Choroid plexus epithelial cell (primary cell): ENCODE results near the gene AARS1.

Experiments
- DNase-seq: peaks from one replicate; pipeline ENCODE4 v3.0.0-alpha.2; 2010; ENCODE audit warnings: low read depth
- H3K4me3 ChIP-seq: 2 replicates; pipeline ENCODE4 v1.5.1; 2011; ENCODE audit warnings: low read depth, mild to moderate bottlenecking, control low read depth, low read length, moderate library complexity
- CTCF ChIP-seq: conservative IDR thresholded peaks from 2 replicates; pipeline ENCODE4 v1.5.1; 2011; ENCODE audit warnings: low read depth, mild to moderate bottlenecking, control low read depth, inconsistent platforms, low read length, moderate library complexity

Gene AARS1

GRCh38 chr16:70306880-70307279, 17.6 kb upstream of the AARS1 start:
- no peak for TF ChIP-seq CTCF

GRCh38 chr16:70304892-70305448, 15.7 kb upstream of the AARS1 start:
- no peak overlapping the region for H3K4me3 ChIP-seq
- no peak for TF ChIP-seq CTCF
- no peak for DNase-seq

More at GRCh38 chr16:70306880-70307279, 17.6 kb upstream of the AARS1 start:
- no peak overlapping the region for H3K4me3 ChIP-seq
- DNase-seq = no peak

- no peak for DNase-seq
- H3K4me3 ChIP-seq = no peak overlapping the region
- no peak for TF ChIP-seq CTCF
These were observed 13.4 kb upstream of the AARS1 start for GRCh38 chr16:70302745-70303144.

GRCh38 chr16:70301121-70301520, 11.8 kb upstream of the AARS1 start:
- TF ChIP-seq CTCF = no peak
- H3K4me3 ChIP-seq = no peak overlapping the region
- DNase-seq = no peak

GRCh38 chr16:70298988-70299938, 10.0 kb upstream of the AARS1 start, which contains the start of gene DDX19B:
Gene DDX19B (plus strand): TSS chr16:70299186. CDS start chr16:70299298, 112 bp downstream.
- no peak for TF ChIP-seq CTCF
- DNase-seq = peak; percentile 62
- H3K4me3 ChIP-seq = peak within 1 kb of the TSS; percentile 78

- no peak for TF ChIP-seq CTCF
- DNase-seq = no peak
- H3K4me3 ChIP-seq = no peak overlapping the region
These were observed 6.3 kb upstream of the AARS1 start for GRCh38 chr16:70295634-70296033.
